Testis (tissue), 3 donors: ENCODE data around the gene MAT2A. TPM values are rescaled to one million over a fixed set of nuclear protein-coding genes. Genes with fewer than 3 reads are reported as not detected.

Source experiments
- DNase-seq: peaks from one replicate; pipeline ENCODE4 v3.0.0-alpha.2; 2019
- H3K27ac ChIP-seq, 2 donors: fragments of 200-600 bp; sonication (generic); one replicate each; pipeline ENCODE4 v1.5.1; 2019
- H3K27me3 ChIP-seq: fragments of 200-600 bp; sonication (generic); one replicate; pipeline ENCODE4 v1.5.1; 2019
- H3K36me3 ChIP-seq: fragments of 200-600 bp; sonication (generic); one replicate; pipeline ENCODE4 v1.5.1; 2017; ENCODE audit warnings: low read depth; ENCODE audit errors: missing control alignments
- H3K4me1 ChIP-seq: fragments of 200-600 bp; sonication (generic); one replicate; pipeline ENCODE4 v1.5.1; 2019
- H3K4me3 ChIP-seq, 2 donors: fragments of 200-600 bp; sonication (generic); one replicate each; pipeline ENCODE4 v1.5.1; 2017 to 2019
- H3K9me3 ChIP-seq: fragments of 200-600 bp; sonication (generic); one replicate; pipeline ENCODE4 v1.5.1; 2017
- CTCF ChIP-seq, 3 experiments: fragments of 450-650 bp in 2 of 3; fragments of 200-600 bp in 1 of 3; sonication (generic) in 1 of 3; IDR thresholded peaks; one replicate each; pipeline ENCODE4 v1.5.1; 2016 to 2019; ENCODE audit warnings: antibody characterized with exemption in 3 of 3, mild to moderate bottlenecking in 2 of 3, moderate library complexity in 1 of 3
- POLR2A ChIP-seq: fragments of 450-650 bp; IDR thresholded peaks from one replicate; pipeline ENCODE4 v1.6.1; 2017; ENCODE audit warnings: antibody characterized with exemption, mild to moderate bottlenecking, moderate library complexity
- WGBS, 2 donors: methylation state at CpG; one replicate each; pipeline ENCODE4 v1.1.5; 2018; 5-methylcytosine and 5-hydroxymethylcytosine counted together
- intact Hi-C: fragments of 100-400 bp; cut with DNase I; formaldehyde crosslinking; loops from one replicate; pipeline ENCODE4 v1.15.1; 2023; ENCODE audit warnings: low total_unique reads
- polyA plus RNA-seq: library from polyadenylated mRNA; stranded (reverse); fragments of 350-450 nt; fragmentation: Illumina TruSeq; extraction: RNeasy Lipid Tissue Mini Kit (QIAGEN cat#74804); gene quantifications from one replicate; pipeline ENCODE4 v1.2.3, GENCODE V29; 2014; ENCODE audit warnings: low read depth, low replicate concordance; ENCODE audit not compliant: insufficient read depth
- total RNA-seq, 2 donors: library from RNA; depleted of rRNA; stranded (reverse); fragments of >200 nt; gene quantifications; one replicate each; pipeline ENCODE4 v1.2.3, GENCODE V29; 2016

MAT2A gene
- total and polyA plus RNA-seq, 3 donors from 2014 or later: 198 to 268 (median 219) TPM

- intact Hi-C loops: no loop called here
- Histone ChIP-seq H3K27ac (no peak overlapping the region), H3K36me3 (no peaks in the 10 kb centered on the region), H3K27me3 (no peaks in the 10 kb centered on the region), H3K4me1 (peaks cover 12% of the 10 kb centered on the region), H3K4me3 (no peak overlapping the region), H3K9me3 (no peaks in the 10 kb centered on the region)
- TF ChIP-seq CTCF (IDR thresholded peaks at IDR 0.05) (no peak), POLR2A (no peak)
- DNase-seq: no peak
- 74 to 85% methylated on average over 5 of the region's 5 CpGs for WGBS, 2 donors
Observed at GRCh38 chr2:85545780-85546240, 6.8 kb downstream of the MAT2A start.

GRCh38 chr2:85547089-85547858 is 8.3 kb downstream of the MAT2A start:
- H3K27me3 ChIP-seq: no peaks in the 10 kb centered on the region
- TF ChIP-seq CTCF (IDR thresholded peaks at IDR 0.05) (no peak), POLR2A (no peak)
- no peak overlapping the region for H3K27ac ChIP-seq
- WGBS, 2 donors: 90 to 100% methylated on average over 1 of the region's 1 CpG
- no peaks in the 10 kb centered on the region for H3K36me3 ChIP-seq
- peaks cover under 1% of the 10 kb centered on the region for H3K4me1 ChIP-seq
- no peak for DNase-seq
- intact Hi-C loops: no loop called here
- H3K4me3 ChIP-seq: no peak overlapping the region
- H3K9me3 ChIP-seq: no peaks in the 10 kb centered on the region

- no peak for TF ChIP-seq CTCF (IDR thresholded peaks at IDR 0.05)
- no peak for TF ChIP-seq POLR2A
- Histone ChIP-seq H3K27me3 (no peaks in the 10 kb centered on the region), H3K36me3 (no peaks in the 10 kb centered on the region), H3K4me1 (no peaks in the 10 kb centered on the region), H3K4me3 (no peak overlapping the region), H3K27ac (no peak overlapping the region), H3K9me3 (no peaks in the 10 kb centered on the region)
- DNase-seq: no peak
- intact Hi-C loops: no loop called here
- WGBS, 2 donors: 76 to 77% methylated on average over 6 of the region's 6 CpGs
Observed at GRCh38 chr2:85547859-85548607, 9.1 kb downstream of the MAT2A start.

GRCh38 chr2:85548608-85548900 is 9.6 kb downstream of the MAT2A start:
- intact Hi-C loops: no loop called here
- Histone ChIP-seq H3K27ac (no peak overlapping the region), H3K27me3 (no peaks in the 10 kb centered on the region), H3K4me3 (no peak overlapping the region), H3K9me3 (no peaks in the 10 kb centered on the region), H3K4me1 (no peaks in the 10 kb centered on the region), H3K36me3 (no peaks in the 10 kb centered on the region)
- TF ChIP-seq CTCF (IDR thresholded peaks at IDR 0.05): no peak
- no peak for TF ChIP-seq POLR2A
- WGBS, 2 donors: 57 to 61% methylated on average over 2 of the region's 2 CpGs
- DNase-seq: no peak
